Measurements from ENCODE around the gene SYS1. TPM values are rescaled to one million over a fixed set of nuclear protein-coding genes. Genes with fewer than 3 reads are reported as not detected.

Gene SYS1
- total and polyA plus RNA-seq, 2 donors (not counting 3 experiments of a cell fraction or from before 2014, with no cell fraction given), result 27.4 to 79.6 TPM

DNA sequence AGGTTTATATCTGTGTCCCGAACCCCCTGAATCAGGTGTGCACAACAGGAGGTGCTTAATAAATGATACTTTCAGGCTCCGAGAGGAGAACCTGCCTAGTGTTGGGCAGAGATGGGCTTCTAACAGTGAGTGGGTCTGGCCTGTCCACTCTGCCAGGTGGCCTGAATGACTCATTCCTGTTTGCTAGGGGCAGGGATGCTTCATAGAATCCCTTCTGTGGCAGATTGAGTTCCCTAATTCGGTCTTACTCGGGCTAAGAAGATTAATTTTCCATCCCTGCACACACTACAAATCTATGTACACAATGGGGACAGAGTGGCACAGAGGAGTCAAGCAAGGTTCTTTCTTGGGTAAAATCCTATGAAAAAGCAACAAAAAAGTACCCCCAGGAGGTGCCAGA lies 34.5 kb upstream of the SYS1 start:
- Histone ChIP-seq H3K4me2 (ENCODE audit: insufficient read depth, low read length) (no peak overlapping the region), H3K9me1 (replicated peaks; ENCODE audit: control insufficient read depth, extremely low read depth, insufficient read depth, low read length) (no peaks in the 10 kb centered on the region), H3K4me1 (ENCODE audit: control insufficient read depth, extremely low read depth, insufficient read depth, low read length) (no peaks in the 10 kb centered on the region), H3K9ac (replicated peaks; ENCODE audit: extremely low read depth, insufficient read depth, low read length) (no peak overlapping the region), H4K20me1 (replicated peaks; ENCODE audit: control insufficient read depth, extremely low read depth, insufficient read depth, low read length) (no peaks in the 10 kb centered on the region), H3K9me3 (replicated peaks; ENCODE audit: control insufficient read depth, insufficient read depth, low read length) (no peaks in the 10 kb centered on the region), H3K27me3 (ENCODE audit: control insufficient read depth in 2 of 2, insufficient read depth in 2 of 2, low read length in 2 of 2) (no peaks in the 10 kb centered on the region), H3K36me3 (ENCODE audit: control insufficient read depth in 2 of 2, extremely low read depth in 1 of 2, insufficient read depth in 2 of 2, low read length in 2 of 2) (peaks cover 8 to 14% of the 10 kb centered on the region in 2 experiments), H3K79me2 (ENCODE audit: control insufficient read depth, insufficient read depth, low read length) (no peaks in the 10 kb centered on the region), H2AFZ (ENCODE audit: low read depth, low read length) (no peak overlapping the region), H3K4me3 (replicated peaks in 1 of 3; ENCODE audit: insufficient read depth in 1 of 3, low read depth in 1 of 3, low read length in 3 of 3) (no peak overlapping the region), H3K27ac (ENCODE audit: insufficient read depth, low read depth, low read length) (no peak overlapping the region)
- FAIRE-seq (no peak), DNase-seq (ENCODE audit: low read depth, low spot score) (no peak)
- no peak for TF ChIP-seq JUN (IDR thresholded peaks at IDR 0.05; ENCODE audit: borderline replicate concordance, insufficient read depth, insufficient read length, low read depth)
- no peak for TF ChIP-seq EZH2 (IDR thresholded peaks at IDR 0.05; ENCODE audit: borderline replicate concordance, low read depth, low read length, severe bottlenecking)
- TF ChIP-seq MAX (IDR thresholded peaks at IDR 0.05; ENCODE audit: insufficient read depth, insufficient read length), result no peak
- TF ChIP-seq GATA2 (IDR thresholded peaks at IDR 0.05; ENCODE audit: insufficient read depth, insufficient read length, low read depth, low read length), result no peak
- TF ChIP-seq POLR2A (IDR thresholded peaks at IDR 0.05; ENCODE audit: low read depth, low read length), result no peak
- no peak for TF ChIP-seq MYC (IDR thresholded peaks at IDR 0.05; ENCODE audit: low read depth, low read length)
- no peak for TF ChIP-seq CTCF (IDR thresholded peaks at IDR 0.05; ENCODE audit: extremely low read depth in 1 of 2, insufficient read depth in 1 of 2, low read depth in 1 of 2, low read length in 2 of 2)
- TF ChIP-seq FOS (IDR thresholded peaks at IDR 0.05; ENCODE audit: borderline replicate concordance, insufficient read depth, low read length), result no peak
- BruUV-seq (replicated peaks), result no TSS peak
- intact Hi-C loops (cut with micrococcal nuclease), result no loop called here
- dilution Hi-C loops (cut with MboI; ENCODE audit: extremely low pct_ligation_motif_present, low sequenced_read_pairs), result no loop called here
- ChIA-PET CTCF (interaction anchor here (1.9 to 15.2 kb wide), 2 partner anchors 108 to 443 kb away, joined by 6 to 389 read pairs; no protein-coding TSS in a partner anchor), POLR2A (no interaction called here)
